Activated CD4-positive, alpha-beta T cell treated with anti-CD3 and anti-CD28 coated beads, Interleukin-2, amount 50 U/mL, for 24 hours (primary cell): ENCODE data around the gene SPG7.

Experiments used
- DNase-seq, 2 donors: peaks; one replicate each; pipeline ENCODE4 v3.0.0-alpha.2; 2020; ENCODE audit warnings: low read depth in 1 of 2, low spot score in 1 of 2

The SPG7 gene

DNA sequence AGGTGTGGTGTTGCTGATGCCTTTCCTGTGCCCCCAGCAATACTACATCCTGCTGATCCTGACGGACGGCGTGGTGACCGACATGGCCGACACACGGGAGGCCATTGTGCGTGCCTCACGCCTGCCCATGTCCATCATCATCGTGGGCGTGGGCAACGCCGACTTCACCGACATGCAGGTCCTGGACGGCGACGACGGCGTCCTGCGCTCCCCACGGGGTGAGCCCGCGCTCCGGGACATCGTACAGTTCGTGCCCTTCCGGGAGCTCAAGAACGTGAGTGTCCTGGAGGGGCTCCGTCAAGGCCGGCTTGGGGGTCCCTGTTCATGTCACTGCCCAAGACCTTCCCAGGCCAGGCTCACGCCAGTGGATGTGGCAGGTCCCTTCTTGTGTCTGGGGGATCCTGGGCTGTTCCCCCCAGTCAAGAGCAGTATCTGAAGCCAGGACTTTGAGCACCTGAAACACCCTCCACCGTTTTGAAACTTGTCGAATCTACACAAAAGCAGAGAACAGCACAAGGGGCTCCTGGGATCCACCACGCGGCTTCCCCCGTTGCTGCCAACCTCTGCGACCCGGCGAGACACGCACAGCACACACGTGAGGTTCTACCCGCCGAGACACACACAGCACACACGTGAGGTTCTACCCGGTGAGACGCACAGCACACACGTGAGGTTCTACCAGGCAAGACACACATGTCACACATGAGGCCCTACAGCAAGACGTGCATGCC is 87.3 kb downstream of the SPG7 start:
- DNase-seq = no peak

DNA sequence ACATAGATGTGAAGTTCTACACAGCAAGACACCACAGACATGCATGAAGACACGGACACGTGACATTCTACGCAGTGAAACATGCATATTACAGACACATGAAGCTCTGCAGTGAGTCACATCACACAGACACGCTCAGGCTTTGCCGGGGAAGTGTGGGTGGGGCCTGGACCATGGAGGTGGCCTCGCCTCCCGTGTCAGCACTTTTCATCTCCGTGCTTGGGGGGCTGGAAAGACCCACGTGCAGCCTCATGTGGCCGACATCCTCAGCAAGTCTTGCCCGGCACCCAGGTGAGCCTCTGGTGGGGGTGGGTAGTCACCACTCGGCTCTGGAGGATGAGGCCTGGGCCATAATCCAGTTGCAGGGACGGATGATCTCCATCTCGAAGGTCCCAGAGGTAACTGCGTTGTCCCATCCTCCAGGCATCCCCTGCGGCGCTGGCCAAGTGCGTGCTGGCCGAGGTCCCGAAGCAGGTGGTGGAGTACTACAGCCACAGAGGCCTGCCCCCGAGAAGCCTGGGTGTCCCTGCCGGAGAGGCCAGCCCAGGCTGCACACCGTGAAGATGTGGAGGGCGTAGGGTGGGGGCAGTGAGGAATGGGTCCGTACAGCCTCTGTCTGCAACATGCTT is 88.0 kb downstream of the SPG7 start:
- no peak for DNase-seq

DNA sequence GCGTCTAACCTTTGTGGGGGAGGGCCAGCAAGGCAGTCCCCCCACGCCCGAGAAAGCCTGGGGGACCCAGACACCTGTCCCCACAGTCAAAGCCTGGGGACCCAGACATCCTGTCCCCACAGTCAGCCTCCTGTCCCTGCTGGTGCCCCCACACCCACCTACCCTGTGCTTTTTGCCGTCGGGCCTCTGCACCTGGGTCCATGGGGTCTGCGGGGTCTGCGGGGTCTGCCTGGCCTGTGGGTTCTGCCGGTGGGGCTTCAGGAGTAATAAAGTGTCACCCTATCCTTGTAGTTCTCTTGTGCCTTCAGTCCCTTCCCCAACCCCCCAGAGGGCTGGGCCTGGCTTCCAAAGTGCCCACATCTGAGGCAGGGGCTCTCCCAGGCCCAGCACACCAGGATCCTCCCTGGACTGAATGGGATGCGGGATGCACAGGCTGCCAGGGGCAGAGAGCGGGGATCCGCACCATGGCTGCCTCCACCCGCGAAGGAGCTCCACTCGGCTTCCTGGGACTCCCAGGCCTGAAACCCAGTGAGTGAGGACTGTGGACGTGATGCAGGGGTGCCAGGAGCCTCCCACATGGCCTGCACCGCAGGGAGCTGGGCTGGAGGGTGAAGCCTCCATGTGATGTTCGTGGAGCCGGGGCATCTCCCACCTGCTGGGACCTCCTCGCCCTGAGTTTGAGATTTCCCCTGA is 88.9 kb downstream of the SPG7 start:
- DNase-seq = no peak

DNA sequence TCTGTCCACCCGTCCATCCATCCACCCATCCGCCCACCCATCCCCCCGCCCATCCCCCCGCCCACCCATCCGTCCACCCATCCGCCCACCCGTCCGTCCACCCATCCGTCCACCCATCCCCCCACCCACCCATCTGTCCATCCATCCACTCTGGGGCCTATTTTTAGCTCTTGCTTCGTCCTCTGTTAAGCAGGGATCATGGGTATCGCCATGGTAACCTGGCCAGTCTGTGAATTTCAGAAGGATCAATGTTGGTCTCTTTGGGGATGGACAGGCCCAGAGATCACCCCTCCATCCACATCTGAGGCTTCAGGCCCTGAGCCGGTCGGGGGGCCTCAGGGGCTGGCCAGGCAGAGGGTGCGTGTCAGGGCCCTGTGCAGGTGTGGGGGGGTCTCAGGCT is 90.0 kb downstream of the SPG7 start:
- DNase-seq = no peak

DNA sequence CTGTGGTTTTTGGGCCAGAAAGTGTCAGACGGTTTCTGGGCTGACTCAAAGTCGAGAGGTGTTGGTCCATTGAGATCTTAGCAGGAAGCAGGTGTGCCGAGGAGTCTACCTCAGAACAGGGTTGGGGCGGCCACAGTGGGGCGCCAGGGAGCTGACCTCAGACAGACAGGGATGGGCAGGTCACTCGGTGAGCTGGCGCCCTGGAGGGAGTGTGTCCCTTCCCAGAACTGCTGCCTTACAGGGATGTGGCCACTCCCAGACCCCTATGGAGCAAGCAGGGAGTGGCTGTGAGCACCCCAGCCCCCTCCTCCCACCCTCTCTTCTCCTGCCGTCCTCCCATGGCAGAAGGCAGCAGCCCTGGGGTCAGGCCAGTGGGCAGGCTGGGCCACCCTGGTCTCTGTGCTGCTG is 91.3 kb downstream of the SPG7 start:
- no peak for DNase-seq

DNA sequence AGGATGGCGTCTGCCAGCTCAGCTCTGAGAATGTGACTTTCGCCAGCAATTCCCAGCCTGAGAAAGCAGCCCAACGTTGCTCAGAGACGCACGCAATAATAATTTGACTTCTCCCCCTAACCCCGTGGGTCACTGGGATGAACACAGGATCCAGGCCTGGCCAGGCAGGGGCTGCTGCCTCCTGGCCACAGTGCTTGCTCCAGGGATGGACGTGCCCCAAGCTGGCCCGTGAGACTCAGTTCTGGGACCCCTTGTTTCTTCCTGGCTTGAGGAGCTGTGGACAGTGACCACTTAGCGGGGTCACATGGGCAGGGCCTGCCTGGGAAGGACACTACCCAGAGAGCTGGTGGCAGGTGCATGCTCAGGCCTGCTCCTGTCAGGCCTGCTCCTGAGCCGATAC is 91.7 kb downstream of the SPG7 start:
- no peak for DNase-seq

DNA sequence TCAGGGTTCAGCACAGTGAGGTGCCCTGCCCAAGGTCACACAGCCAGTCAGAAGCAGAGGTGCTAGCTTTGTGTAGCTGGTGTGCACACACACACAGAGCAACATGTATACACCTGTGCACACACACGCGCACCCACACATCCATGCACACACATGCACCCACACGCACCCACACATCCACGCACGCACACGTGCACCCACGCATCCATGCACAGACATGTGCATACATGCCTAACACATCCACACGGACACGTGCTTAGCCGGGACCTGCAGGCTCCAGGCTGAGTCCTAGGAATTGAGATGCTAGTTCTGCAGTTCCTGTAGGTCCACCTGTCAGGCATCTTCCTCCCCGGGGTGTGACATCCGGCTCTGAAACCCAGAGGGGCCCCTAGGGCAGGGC is 92.2 kb downstream of the SPG7 start:
- no peak for DNase-seq

DNA sequence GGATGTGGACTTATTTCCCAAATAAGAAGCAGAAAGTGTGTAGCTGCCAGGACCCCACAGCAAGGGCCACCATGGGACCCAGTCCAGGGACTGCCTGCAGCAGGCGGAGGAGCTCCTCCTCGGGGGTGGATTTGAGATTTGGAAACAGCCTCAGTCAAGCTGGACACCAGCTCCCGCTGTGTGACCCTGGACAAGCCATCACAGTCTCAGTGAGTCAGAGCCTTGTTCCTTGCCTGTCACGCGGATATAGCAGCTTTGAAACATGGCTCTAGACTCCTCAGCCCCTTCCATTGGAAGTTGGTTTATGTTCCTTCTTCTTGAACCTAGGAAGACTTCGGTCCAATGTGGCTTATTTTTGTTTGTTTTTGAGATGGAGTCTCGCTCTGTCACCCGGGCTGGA is 92.8 kb downstream of the SPG7 start:
- no peak for DNase-seq

DNA sequence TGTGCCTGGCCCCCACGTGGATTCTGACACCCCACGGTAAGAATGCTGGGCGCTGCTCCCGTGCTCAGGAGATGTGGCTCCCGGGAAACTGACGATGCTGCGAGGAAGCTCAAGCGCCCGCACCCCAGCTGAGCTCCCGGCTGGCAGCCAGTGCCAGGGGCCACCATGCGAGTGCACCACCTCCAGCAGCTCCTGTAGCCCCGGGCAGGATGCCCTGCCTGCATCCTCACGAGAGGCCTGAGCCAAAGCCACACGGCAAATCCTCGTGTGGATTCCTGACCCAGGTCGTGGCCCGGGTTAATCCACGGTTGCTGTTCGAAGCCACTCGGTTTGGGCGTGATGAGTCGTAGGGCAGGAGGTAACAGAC is 93.7 kb downstream of the SPG7 start:
- DNase-seq = no peak

DNA sequence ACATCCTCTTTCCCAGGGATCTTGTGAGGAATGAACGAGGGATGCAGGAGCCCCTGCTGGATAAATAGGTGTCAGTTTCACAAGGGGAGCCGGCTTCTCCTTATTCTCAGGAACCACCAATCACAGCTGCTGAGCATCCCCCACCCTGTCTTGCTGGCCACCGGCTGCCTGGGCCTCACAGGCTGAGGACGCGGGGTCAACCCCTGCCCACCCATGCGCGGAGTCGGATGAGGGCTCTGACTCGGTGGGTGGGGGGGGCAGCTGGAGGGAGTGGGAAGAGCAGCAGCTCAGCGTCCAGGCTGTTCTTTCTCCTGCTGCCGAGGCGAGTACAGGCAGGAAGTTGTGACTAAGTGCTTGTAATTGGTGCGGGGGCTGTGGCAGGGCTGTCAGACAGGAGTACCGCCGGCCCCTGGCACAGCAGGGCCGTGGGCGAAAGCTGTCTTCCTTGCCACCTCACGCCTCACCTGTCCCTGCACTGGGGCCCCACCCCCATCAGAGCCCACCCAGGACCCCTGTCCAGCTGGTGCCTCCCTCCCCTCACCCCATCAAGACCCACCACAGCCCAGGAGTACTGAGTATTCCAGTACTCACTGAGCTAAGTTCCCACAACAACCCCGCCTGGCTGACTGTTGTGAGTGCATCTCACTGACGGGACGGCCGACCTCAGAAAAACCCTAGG is 94.2 kb downstream of the SPG7 start:
- DNase-seq = peak; percentile 47 to 66

DNA sequence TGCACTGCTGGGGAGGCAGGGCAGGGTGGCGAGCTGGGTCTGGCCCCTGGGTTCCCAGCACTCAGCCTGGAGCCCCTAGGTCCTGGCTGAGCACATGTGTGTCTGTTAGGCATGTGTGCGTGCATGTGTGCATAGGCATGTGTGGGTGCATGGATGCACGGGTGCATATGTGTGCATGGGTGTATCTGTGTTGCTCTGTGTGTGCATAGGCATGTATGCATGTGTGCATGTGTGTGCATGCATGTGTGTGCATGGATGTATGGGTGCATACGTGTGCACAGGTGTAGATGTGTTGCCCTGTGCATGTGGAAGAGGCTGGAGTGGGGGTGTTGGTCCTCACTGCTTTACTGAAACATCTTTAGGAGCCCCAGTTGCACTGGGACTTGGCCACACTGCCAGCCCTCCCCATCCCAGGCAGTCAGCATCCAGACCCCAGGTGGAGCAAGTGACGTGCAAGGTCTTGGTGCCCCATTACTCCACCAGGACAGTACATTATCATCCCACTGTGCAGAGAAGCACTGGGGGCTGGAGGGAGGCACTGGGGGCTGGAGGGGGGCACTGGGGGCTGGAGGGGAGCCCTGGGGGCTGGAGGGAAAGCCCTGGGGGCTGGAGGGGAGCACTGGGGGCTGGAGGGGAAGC is 94.9 kb downstream of the SPG7 start:
- DNase-seq = no peak

DNA sequence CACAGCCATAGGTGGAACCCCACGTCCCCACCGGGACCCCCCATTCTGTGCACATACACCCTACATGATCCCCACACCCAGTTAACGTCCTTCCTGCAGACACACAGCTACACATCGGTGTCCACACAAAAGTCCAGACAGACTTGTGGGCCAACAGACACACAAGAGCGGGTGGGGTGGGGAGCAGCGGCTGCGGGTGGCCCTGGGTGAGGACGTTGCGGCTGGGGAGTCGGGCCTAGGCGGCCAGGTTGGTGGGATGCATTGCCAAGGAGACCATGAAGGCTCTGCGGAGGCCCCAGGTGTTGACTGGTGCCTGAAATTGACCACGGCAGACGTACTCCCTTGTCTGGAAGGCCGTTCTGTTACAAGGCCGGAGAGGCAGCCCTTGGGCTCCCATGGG is 96.6 kb downstream of the SPG7 start:
- DNase-seq = no peak

DNA sequence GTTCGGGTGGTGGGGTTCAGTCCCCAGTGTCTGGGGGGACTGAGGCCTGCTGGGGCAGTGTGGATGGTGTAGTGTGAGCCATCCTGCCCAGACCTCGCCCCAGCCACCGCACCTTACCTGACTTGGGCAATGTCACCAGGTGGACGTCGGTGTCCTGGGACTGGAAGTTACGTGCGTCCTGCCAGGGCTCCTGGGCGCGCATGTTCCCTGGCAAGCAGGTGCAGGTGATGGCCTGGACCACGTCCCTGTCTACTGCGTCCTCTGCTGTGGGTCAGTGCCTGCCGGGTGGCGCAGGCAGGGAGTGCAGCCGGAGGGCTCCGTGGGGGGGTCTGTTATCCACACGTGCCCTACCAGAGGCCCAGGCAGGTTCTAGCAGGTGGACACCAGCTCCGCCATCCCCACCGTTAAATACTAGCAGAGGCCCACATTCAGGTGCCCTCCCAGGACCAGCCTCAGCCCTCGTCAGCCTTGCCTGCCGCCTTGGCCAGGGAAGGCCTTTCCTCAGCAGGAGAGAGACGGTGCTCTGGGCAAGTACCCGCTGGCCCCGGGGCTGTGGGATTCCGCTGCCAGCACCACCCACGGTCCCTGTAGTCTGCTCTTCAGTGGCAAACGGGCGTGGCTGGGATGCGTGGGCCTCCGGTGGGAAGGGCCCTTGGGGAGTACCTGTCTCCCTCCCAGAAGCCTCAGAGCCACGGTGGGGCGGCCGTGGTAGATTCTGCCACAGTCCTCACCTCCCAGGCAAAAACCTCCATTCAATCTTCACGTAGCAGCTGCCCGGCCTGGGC is 97.2 kb downstream of the SPG7 start:
- no peak for DNase-seq

DNA sequence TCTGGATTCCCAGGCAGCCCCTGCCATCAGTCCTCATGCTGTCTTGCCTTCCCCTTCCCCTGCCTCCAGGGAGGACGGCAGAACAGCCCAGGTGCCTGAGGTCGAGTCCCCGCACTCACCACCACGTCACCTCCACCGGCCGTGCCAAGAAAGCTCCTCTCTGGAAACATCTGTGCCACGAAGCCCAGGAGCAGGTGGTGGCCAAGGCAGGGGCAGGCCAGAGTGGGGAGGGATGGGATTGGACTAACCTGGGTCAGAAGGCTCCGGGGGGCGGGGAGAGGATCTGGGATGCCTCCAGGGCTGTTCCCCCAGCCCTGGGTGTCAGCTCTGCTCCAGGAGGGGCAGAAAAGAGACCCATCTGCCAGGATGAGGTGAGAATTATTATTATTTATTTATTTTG is 97.8 kb downstream of the SPG7 start:
- DNase-seq = no peak
